SK-N-SH treated with all-trans-retinoic acid at 6 μM for 48 hours (cell line): ENCODE data around the gene CEP295NL.

Experiments used
- ATAC-seq: fragments of 200-7000 bp; cut with Tn5 transposase; 3 replicates; pipeline ENCODE4 v1.9.1; 2020; ENCODE audit warnings: mild to moderate bottlenecking, moderate library complexity
- ARNTL ChIP-seq: fragments of 450-650 bp; formaldehyde crosslinking; IDR thresholded peaks from 2 replicates; pipeline ENCODE4 v1.5.0; 2020; ENCODE audit warnings: low read depth, mild to moderate bottlenecking, moderate library complexity, borderline replicate concordance
- BACH2 ChIP-seq: fragments of 250-450 bp; sonication (Bioruptor Pico); IDR thresholded peaks from 2 replicates; pipeline ENCODE4 v1.9.0; 2021; ENCODE audit warnings: mild to moderate bottlenecking, borderline replicate concordance
- CSRNP3 ChIP-seq: fragments of 250-450 bp; sonication (Bioruptor Pico); IDR thresholded peaks from 2 replicates; pipeline ENCODE4 v1.5.1; 2021; ENCODE audit warnings: mild to moderate bottlenecking, moderate library complexity
- ESRRG ChIP-seq: fragments of 250-450 bp; sonication (Bioruptor Pico); IDR thresholded peaks from 2 replicates; pipeline ENCODE4 v1.6.1; 2021; ENCODE audit warnings: mild to moderate bottlenecking
- ISL1 ChIP-seq: fragments of 250-450 bp; sonication (Bioruptor Pico); IDR thresholded peaks from 2 replicates; pipeline ENCODE4 v2.1.2; 2022; ENCODE audit warnings: mild to moderate bottlenecking, moderate library complexity
- OSR1 ChIP-seq: fragments of 250-450 bp; sonication (Bioruptor Pico); IDR thresholded peaks from 2 replicates; pipeline ENCODE4 v1.8.0; 2022; ENCODE audit warnings: moderate library complexity, mild to moderate bottlenecking, inconsistent platforms
- PATZ1 ChIP-seq: fragments of 250-450 bp; sonication (Bioruptor Pico); IDR thresholded peaks from 2 replicates; pipeline ENCODE4 v1.8.0; 2020; ENCODE audit warnings: mild to moderate bottlenecking, moderate library complexity, borderline replicate concordance
- POU6F1 ChIP-seq: fragments of 250-450 bp; sonication (Bioruptor Pico); IDR thresholded peaks from 2 replicates; pipeline ENCODE4 v1.8.0; 2021; ENCODE audit warnings: low read depth, mild to moderate bottlenecking, moderate library complexity, borderline replicate concordance
- PPARA ChIP-seq: fragments of 250-450 bp; sonication (Bioruptor Pico); IDR thresholded peaks from 2 replicates; pipeline ENCODE4 v1.5.0; 2020; ENCODE audit warnings: mild to moderate bottlenecking, borderline replicate concordance
- SNAI2 ChIP-seq: fragments of 250-450 bp; sonication (Bioruptor Pico); IDR thresholded peaks from 2 replicates; pipeline ENCODE4 v1.5.0; 2020; ENCODE audit warnings: mild to moderate bottlenecking, moderate library complexity
- TCF4 ChIP-seq: fragments of 250-450 bp; sonication (Bioruptor Pico); IDR thresholded peaks from 2 replicates; pipeline ENCODE4 v1.8.0; 2021; ENCODE audit warnings: mild to moderate bottlenecking, moderate library complexity, borderline replicate concordance
- TOX ChIP-seq: fragments of 250-450 bp; sonication (Bioruptor Pico); IDR thresholded peaks from 2 replicates; pipeline ENCODE4 v1.8.0; 2021; ENCODE audit warnings: mild to moderate bottlenecking, moderate library complexity, borderline replicate concordance
- ZC3H10 ChIP-seq: fragments of 250-450 bp; sonication (Bioruptor Pico); IDR thresholded peaks from 2 replicates; pipeline ENCODE4 v1.5.1; 2021; ENCODE audit warnings: mild to moderate bottlenecking, moderate library complexity
- ZFP3 ChIP-seq: fragments of 250-450 bp; sonication (Bioruptor Pico); IDR thresholded peaks from 2 replicates; pipeline ENCODE4 v1.5.0; 2020; ENCODE audit warnings: mild to moderate bottlenecking, moderate library complexity
- ZFP30 ChIP-seq: fragments of 450-650 bp; formaldehyde crosslinking; IDR thresholded peaks from 2 replicates; pipeline ENCODE4 v1.5.0; 2022; ENCODE audit warnings: mild to moderate bottlenecking, moderate library complexity
- ZNF565 ChIP-seq: fragments of 450-650 bp; formaldehyde crosslinking; conservative IDR thresholded peaks from 2 replicates; pipeline ENCODE4 v1.5.0; 2020; ENCODE audit warnings: low read depth, mild to moderate bottlenecking, moderate library complexity
- ZNF70 ChIP-seq: fragments of 450-650 bp; formaldehyde crosslinking; IDR thresholded peaks from 2 replicates; pipeline ENCODE4 v1.5.0; 2020; ENCODE audit warnings: mild to moderate bottlenecking, moderate library complexity
- ZNF8 ChIP-seq: fragments of 450-650 bp; formaldehyde crosslinking; IDR thresholded peaks from 2 replicates; pipeline ENCODE4 v1.5.0; 2020; ENCODE audit warnings: mild to moderate bottlenecking, moderate library complexity
- TF ChIP-seq, protein P1 (sequence below): fragments of 250-450 bp; sonication (Bioruptor Pico); IDR thresholded peaks from 2 replicates; pipeline ENCODE4 v1.5.0; 2020; ENCODE audit warnings: mild to moderate bottlenecking, moderate library complexity
- TF ChIP-seq, protein P2 (sequence below): fragments of 250-450 bp; sonication (Bioruptor Pico); IDR thresholded peaks from 2 replicates; pipeline ENCODE4 v1.5.1; 2020; ENCODE audit warnings: low read depth, mild to moderate bottlenecking, moderate library complexity

CEP295NL gene

DNA sequence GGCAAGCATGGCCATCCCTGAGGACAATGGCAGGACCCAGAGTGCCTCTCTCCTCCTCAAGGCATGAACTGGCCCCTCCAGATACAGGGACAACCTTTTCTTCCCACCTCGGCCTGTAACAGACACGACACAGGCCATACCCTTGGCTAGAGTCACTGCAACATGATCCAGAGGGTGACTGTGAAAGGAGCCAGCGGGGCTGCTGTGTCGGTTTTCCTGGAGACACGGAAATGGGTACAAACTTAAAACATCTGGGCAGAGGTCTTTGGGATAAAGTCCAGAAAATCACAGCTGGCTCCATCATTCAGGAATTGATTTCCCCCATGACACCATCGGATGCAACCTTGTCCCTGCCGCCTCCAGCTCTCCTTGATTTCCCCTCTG is 5.3 kb downstream of the CEP295NL start:
- ATAC-seq, result no peak
- TF ChIP-seq ISL1 (CRISPR knock-in tag), result no peak
- no peak for TF ChIP-seq ZNF70 (CRISPR knock-in tag)

DNA sequence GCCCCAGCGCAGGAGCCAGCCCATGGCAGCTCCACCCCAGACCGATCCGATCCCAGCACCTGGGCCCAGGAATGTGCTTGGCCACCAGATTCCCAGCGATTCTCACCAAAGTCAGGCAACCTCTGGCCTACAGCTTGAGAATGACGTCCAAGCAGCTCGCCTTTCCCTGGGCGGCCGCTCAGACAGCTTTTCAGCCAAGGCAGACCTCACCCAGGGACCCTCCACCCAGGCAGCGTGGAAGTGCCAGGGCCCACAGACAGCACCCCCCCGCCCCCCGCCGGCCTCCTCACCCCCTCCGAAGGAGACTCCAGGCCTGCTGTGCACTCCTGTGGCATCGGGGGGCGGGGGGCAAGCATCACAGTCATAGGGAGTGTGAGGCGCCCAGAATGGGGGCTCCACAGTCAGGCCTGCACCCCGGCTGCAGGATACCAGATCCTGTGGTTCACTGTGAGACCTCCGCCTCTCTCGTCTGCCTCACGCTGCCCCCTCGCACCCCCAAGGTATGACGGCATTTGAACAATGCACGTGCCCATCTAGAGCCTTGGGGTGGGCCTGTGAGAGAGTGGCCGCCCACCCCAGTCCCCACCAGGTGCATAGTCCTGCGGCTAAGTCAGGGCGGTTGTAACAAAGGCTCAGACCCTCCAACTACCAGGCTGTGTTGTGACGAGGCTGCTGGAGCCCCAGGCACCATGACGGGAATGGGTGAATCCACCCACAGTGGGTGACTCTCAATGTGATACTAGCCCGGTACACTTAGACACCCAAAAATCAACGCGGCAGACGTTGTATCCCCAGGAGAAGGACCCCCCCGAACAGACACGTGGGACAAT is 6.0 kb downstream of the CEP295NL start:
- TF ChIP-seq, protein P1, sequence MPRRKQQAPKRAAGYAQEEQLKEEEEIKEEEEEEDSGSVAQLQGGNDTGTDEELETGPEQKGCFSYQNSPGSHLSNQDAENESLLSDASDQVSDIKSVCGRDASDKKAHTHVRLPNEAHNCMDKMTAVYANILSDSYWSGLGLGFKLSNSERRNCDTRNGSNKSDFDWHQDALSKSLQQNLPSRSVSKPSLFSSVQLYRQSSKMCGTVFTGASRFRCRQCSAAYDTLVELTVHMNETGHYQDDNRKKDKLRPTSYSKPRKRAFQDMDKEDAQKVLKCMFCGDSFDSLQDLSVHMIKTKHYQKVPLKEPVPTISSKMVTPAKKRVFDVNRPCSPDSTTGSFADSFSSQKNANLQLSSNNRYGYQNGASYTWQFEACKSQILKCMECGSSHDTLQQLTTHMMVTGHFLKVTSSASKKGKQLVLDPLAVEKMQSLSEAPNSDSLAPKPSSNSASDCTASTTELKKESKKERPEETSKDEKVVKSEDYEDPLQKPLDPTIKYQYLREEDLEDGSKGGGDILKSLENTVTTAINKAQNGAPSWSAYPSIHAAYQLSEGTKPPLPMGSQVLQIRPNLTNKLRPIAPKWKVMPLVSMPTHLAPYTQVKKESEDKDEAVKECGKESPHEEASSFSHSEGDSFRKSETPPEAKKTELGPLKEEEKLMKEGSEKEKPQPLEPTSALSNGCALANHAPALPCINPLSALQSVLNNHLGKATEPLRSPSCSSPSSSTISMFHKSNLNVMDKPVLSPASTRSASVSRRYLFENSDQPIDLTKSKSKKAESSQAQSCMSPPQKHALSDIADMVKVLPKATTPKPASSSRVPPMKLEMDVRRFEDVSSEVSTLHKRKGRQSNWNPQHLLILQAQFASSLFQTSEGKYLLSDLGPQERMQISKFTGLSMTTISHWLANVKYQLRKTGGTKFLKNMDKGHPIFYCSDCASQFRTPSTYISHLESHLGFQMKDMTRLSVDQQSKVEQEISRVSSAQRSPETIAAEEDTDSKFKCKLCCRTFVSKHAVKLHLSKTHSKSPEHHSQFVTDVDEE (CRISPR knock-in tag), result no peak
- TF ChIP-seq ZNF70 (CRISPR knock-in tag) (no peak), ZNF8 (CRISPR knock-in tag) (no peak), ZC3H10 (no peak), ZFP30 (no peak), ESRRG (no peak), SNAI2 (CRISPR knock-in tag) (no peak), PPARA (no peak), ZNF565 (no peak), POU6F1 (CRISPR knock-in tag) (no peak), CSRNP3 (CRISPR knock-in tag) (no peak), ISL1 (CRISPR knock-in tag) (no peak), ARNTL (no peak), ZFP3 (CRISPR knock-in tag) (no peak), OSR1 (CRISPR knock-in tag) (no peak)
- TF ChIP-seq, protein P2, sequence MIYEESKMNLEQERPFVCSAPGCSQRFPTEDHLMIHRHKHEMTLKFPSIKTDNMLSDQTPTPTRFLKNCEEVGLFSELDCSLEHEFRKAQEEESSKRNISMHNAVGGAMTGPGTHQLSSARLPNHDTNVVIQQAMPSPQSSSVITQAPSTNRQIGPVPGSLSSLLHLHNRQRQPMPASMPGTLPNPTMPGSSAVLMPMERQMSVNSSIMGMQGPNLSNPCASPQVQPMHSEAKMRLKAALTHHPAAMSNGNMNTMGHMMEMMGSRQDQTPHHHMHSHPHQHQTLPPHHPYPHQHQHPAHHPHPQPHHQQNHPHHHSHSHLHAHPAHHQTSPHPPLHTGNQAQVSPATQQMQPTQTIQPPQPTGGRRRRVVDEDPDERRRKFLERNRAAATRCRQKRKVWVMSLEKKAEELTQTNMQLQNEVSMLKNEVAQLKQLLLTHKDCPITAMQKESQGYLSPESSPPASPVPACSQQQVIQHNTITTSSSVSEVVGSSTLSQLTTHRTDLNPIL (CRISPR knock-in tag), result no peak
- no peak for ATAC-seq

DNA sequence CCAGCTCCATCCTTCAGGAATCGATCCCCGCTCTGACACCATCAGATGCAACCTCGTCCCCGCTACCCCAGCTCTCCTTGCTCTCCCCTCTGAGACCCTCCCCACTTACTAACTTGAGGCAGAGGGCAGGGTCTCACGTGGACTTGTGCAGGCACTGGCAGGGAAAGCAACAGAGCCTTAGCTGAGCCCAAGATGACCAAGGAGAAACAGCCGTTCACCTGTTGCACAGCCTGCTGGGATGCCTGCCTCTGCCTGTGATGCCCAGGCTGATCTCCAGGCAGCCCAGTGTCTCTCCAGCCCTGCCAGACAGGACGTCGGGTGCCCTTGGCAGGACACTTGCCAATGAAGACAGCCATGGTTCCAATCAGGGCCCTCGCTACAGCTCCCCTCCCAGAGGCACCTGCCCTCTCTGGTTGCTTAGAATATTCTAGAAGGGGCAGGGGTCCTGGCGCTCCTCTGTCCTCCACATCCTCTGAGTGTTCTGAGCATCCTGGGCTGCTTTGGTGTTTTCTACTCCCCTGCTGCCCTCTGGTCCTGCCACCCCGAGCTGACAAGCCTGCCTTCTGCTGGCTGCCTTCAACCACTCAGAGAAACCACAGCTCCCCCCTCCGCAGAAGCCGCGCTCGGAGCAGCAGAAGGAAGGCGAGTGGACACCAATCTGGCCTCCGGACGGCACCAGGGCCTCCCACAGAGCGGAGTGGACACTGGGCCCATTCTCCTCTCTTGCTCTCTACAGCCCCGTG is 6.7 kb downstream of the CEP295NL start:
- TF ChIP-seq TCF4 (no peak), BACH2 (no peak), PATZ1 (CRISPR knock-in tag) (no peak), TOX (CRISPR knock-in tag) (no peak), ISL1 (CRISPR knock-in tag) (no peak), ZNF70 (CRISPR knock-in tag) (no peak), ZFP30 (no peak), POU6F1 (CRISPR knock-in tag) (no peak)
- ATAC-seq, result no peak
